ENCODE data around the gene MAP6D1. TPM values are rescaled to one million over a fixed set of nuclear protein-coding genes. Genes with fewer than 3 reads are reported as not detected.
A peak's percentile ranks its signal among the peaks of the same experiment; 100 is the strongest.

Gene MAP6D1
- total RNA-seq, 1 donor from 2014 or later = 1.2 TPM

GRCh38 chr3:183829466-183829865 lies 4.1 kb upstream of the MAP6D1 start:
- DNase-seq = no peak
- Histone ChIP-seq H3K4me1 (peaks cover 8% of the 10 kb centered on the region), H3K27ac (no peak overlapping the region), H3K27me3 (no peaks in the 10 kb centered on the region), H3K36me3 (peaks cover 56% of the 10 kb centered on the region), H3K9me3 (no peaks in the 10 kb centered on the region), H3K4me3 (no peak overlapping the region)
- intact Hi-C loops (cut with DNase I) = no loop called here
- no peak for TF ChIP-seq CTCF (IDR thresholded peaks at IDR 0.05)
- no peak for ATAC-seq

GRCh38 chr3:183828538-183828870 lies 3.1 kb upstream of the MAP6D1 start:
- intact Hi-C loops (cut with DNase I) = no loop called here
- DNase-seq (no peak), ATAC-seq (no peak)
- Histone ChIP-seq H3K9me3 (no peaks in the 10 kb centered on the region), H3K4me1 (peaks cover 16% of the 10 kb centered on the region), H3K27me3 (no peaks in the 10 kb centered on the region), H3K4me3 (no peak overlapping the region), H3K36me3 (peaks cover 47% of the 10 kb centered on the region), H3K27ac (no peak overlapping the region)
- no peak for TF ChIP-seq CTCF (IDR thresholded peaks at IDR 0.05)

GRCh38 chr3:183827809-183828537 lies 2.6 kb upstream of the MAP6D1 start:
- no peaks in the 10 kb centered on the region for H3K27me3 ChIP-seq
- peaks cover 16% of the 10 kb centered on the region for H3K4me1 ChIP-seq
- H3K27ac ChIP-seq = no peak overlapping the region
- H3K9me3 ChIP-seq = no peaks in the 10 kb centered on the region
- ATAC-seq (no peak), DNase-seq (no peak)
- H3K36me3 ChIP-seq = peaks cover 41% of the 10 kb centered on the region
- intact Hi-C loops (cut with DNase I) = no loop called here
- no peak overlapping the region for H3K4me3 ChIP-seq
- no peak for TF ChIP-seq CTCF (IDR thresholded peaks at IDR 0.05)

GRCh38 chr3:183826448-183827250 lies 1.3 kb upstream of the MAP6D1 start:
- DNase-seq (no peak), ATAC-seq (no peak)
- TF ChIP-seq CTCF (IDR thresholded peaks at IDR 0.05) = no peak
- no peaks in the 10 kb centered on the region for H3K27me3 ChIP-seq
- no peak overlapping the region for H3K4me3 ChIP-seq
- H3K27ac ChIP-seq = no peak overlapping the region
- peaks cover 29% of the 10 kb centered on the region for H3K36me3 ChIP-seq
- intact Hi-C loops (cut with DNase I) = no loop called here
- peaks cover 16% of the 10 kb centered on the region for H3K4me1 ChIP-seq
- no peaks in the 10 kb centered on the region for H3K9me3 ChIP-seq

GRCh38 chr3:183824761-183825455 lies 469 bp downstream of the MAP6D1 start:
- Histone ChIP-seq H3K9me3 (no peaks in the 10 kb centered on the region), H3K27me3 (no peaks in the 10 kb centered on the region), H3K36me3 (peaks cover 17% of the 10 kb centered on the region), H3K4me3 (peak overlapping the region; percentile 60), H3K27ac (no peak overlapping the region), H3K4me1 (peaks cover 16% of the 10 kb centered on the region)
- ATAC-seq = peak; percentile 57
- no peak for TF ChIP-seq CTCF (IDR thresholded peaks at IDR 0.05)
- DNase-seq = no peak
- intact Hi-C loops (cut with DNase I) = no loop called here
